ENCODE measurements around the gene DYSF.

- TF ChIP-seq EP300 (IDR thresholded peaks at IDR 0.05; ENCODE audit: borderline replicate concordance) (no peak), RAD21 (IDR thresholded peaks at IDR 0.05; ENCODE audit: low read depth) (no peak)
Observed at GRCh38 chr2:71696381-71696780, 243.0 kb downstream of the DYSF start.
